GM12878 (cell line): ENCODE measurements around the gene NEAT1. TPM values are rescaled to one million over a fixed set of nuclear protein-coding genes. Genes with fewer than 3 reads are reported as not detected.

Experiments used
- ATAC-seq: fragments of 200-7000 bp; cut with Tn5 transposase; 3 replicates; pipeline ENCODE4 v1.9.1; 2020; ENCODE audit warnings: mild to moderate bottlenecking, moderate library complexity
- BruUV-seq: library from RNA; stranded (reverse); fragments of 400-500 nt; replicated peaks from 2 replicates; lab custom pipeline; 2021; lab: Mats Ljungman, UMichigan
- CTCF ChIA-PET: fragments of 300-600 bp; sonication (Branson Sonifier 250); formaldehyde crosslinking; extraction: SDS; loops from one replicate; lab custom pipeline; 2021; ENCODE audit warnings: inconsistent platforms; lab: Yijun Ruan, JAX
- POLR2A ChIA-PET: fragments of 350-600 bp; formaldehyde crosslinking; extraction: SDS; loops from one replicate; lab custom pipeline; 2021; ENCODE audit warnings: inconsistent platforms; lab: Charles Lee
- RAD21 ChIA-PET: fragments of 300-600 bp; sonication (Branson Sonifier 250); formaldehyde crosslinking; loops from one replicate; lab custom pipeline; 2023; ENCODE audit warnings: antibody characterized with exemption; ENCODE audit not compliant: unreplicated experiment; lab: Charles Lee
- SMC1A ChIA-PET: fragments of 300-600 bp; sonication (Branson Sonifier 250); formaldehyde crosslinking; loops from one replicate; lab custom pipeline; 2023; ENCODE audit not compliant: unreplicated experiment, uncharacterized antibody; lab: Charles Lee
- DNase-seq: peaks from one replicate; pipeline ENCODE4 v3.0.0-alpha.2; 2011; ENCODE audit warnings: low read depth, low spot score
- FAIRE-seq: peaks from 3 replicates; lab custom pipeline; 2011; peaks lifted over from hg19 to GRCh38; lab: Jason Lieb, UNC
- H2AFZ ChIP-seq: 2 replicates; pipeline ENCODE4 v1.6.0; 2011; ENCODE audit warnings: low read depth, low read length, control low read depth; ENCODE audit not compliant: control insufficient read depth
- H3K27ac ChIP-seq: 2 replicates; pipeline ENCODE4 v1.5.1; 2011; ENCODE audit warnings: control low read depth; ENCODE audit not compliant: control insufficient read depth, insufficient read depth
- H3K27me3 ChIP-seq, 2 experiments: replicated peaks in 1 of 2; 2 replicates each; pipeline versions ENCODE4 v1.6.0 to v1.6.1; 2011; ENCODE audit warnings: low read length in 1 of 2; ENCODE audit not compliant: control insufficient read depth in 2 of 2, insufficient read depth in 2 of 2
- H3K36me3 ChIP-seq, 2 experiments: 2 replicates each; pipeline ENCODE4 v1.5.1; 2011; ENCODE audit warnings: low read length in 1 of 2; ENCODE audit not compliant: control insufficient read depth in 2 of 2, insufficient read depth in 2 of 2
- H3K4me1 ChIP-seq: 2 replicates; pipeline ENCODE4 v1.6.1; 2011; ENCODE audit warnings: mild to moderate bottlenecking, low read length, moderate library complexity, mixed read lengths; ENCODE audit not compliant: control insufficient read depth, insufficient read depth
- H3K4me2 ChIP-seq: 2 replicates; pipeline ENCODE4 v1.6.0; 2011; ENCODE audit warnings: control low read depth; ENCODE audit not compliant: control insufficient read depth, insufficient read depth
- H3K4me3 ChIP-seq: fragments of 200-600 bp; sonication (generic); 2 replicates; pipeline ENCODE4 v1.5.1; 2016
- H3K79me2 ChIP-seq: 2 replicates; pipeline ENCODE4 v1.6.0; 2011; ENCODE audit warnings: low read length; ENCODE audit not compliant: control insufficient read depth, insufficient read depth
- H3K9ac ChIP-seq: 2 replicates; pipeline ENCODE4 v1.8.0; 2011; ENCODE audit warnings: low read length, control low read depth, mixed read lengths; ENCODE audit not compliant: control insufficient read depth, insufficient read depth
- H3K9me3 ChIP-seq: replicated peaks from 3 replicates; pipeline ENCODE4 v1.5.1; 2011; ENCODE audit warnings: mild to moderate bottlenecking, low read length; ENCODE audit not compliant: control insufficient read depth, insufficient read depth
- H4K20me1 ChIP-seq: 2 replicates; pipeline ENCODE4 v1.6.0; 2011; ENCODE audit not compliant: control insufficient read depth, insufficient read depth
- ATF3 ChIP-seq: IDR thresholded peaks from 2 replicates; pipeline ENCODE4 v1.6.1; 2011; ENCODE audit warnings: low read depth, mild to moderate bottlenecking, low read length, moderate library complexity, borderline replicate concordance; ENCODE audit errors: extremely low read depth
- BRCA1 ChIP-seq: IDR thresholded peaks from 2 replicates; pipeline ENCODE4 v1.6.1; 2011; ENCODE audit warnings: low read depth, low read length, improper control_type of control experiment
- CBFB ChIP-seq: IDR thresholded peaks from 2 replicates; pipeline ENCODE4 v1.6.1; 2016; ENCODE audit warnings: antibody characterized with exemption, low read depth
- CEBPB ChIP-seq, 2 experiments: fragments of 150-350 bp in 1 of 2; IDR thresholded peaks; 2 replicates each; pipeline ENCODE4 v1.6.1; 2012 to 2014; ENCODE audit warnings: low read depth in 2 of 2, low read length in 2 of 2, borderline replicate concordance in 1 of 2, inconsistent platforms in 1 of 2
- EED ChIP-seq: sonication (generic); IDR thresholded peaks from 2 replicates; pipeline ENCODE4 v1.6.1; 2016; ENCODE audit warnings: antibody characterized with exemption, low read depth
- EGR1 ChIP-seq, 2 experiments: IDR thresholded peaks; 1 replicate in 1 of 2; 2 replicates in 1 of 2; pipeline ENCODE4 v1.6.1; 2011 to 2012; ENCODE audit warnings: low read depth in 2 of 2, low read length in 2 of 2, borderline replicate concordance in 1 of 2, mild to moderate bottlenecking in 1 of 2, moderate library complexity in 1 of 2
- ETV6 ChIP-seq, 2 experiments: fragments of 450-650 bp in 1 of 2; IDR thresholded peaks in 1 of 2; conservative IDR thresholded peaks in 1 of 2; 2 replicates each; pipeline ENCODE4 v1.6.1; 2014; ENCODE audit warnings: antibody characterized with exemption in 1 of 2, borderline replicate concordance in 1 of 2, low read depth in 1 of 2, mild to moderate bottlenecking in 1 of 2, moderate library complexity in 1 of 2
- GABPA ChIP-seq: IDR thresholded peaks from 2 replicates; pipeline ENCODE4 v1.6.1; 2014; ENCODE audit warnings: antibody characterized with exemption, low read depth, mild to moderate bottlenecking, inconsistent platforms
- HDAC2 ChIP-seq: fragments of 200-600 bp; sonication (generic); IDR thresholded peaks from 2 replicates; pipeline ENCODE4 v1.6.1; 2017
- JUNB ChIP-seq: IDR thresholded peaks from 2 replicates; pipeline ENCODE4 v1.6.1; 2016; ENCODE audit warnings: antibody characterized with exemption, mild to moderate bottlenecking
- MEF2A ChIP-seq: IDR thresholded peaks from 2 replicates; pipeline ENCODE4 v1.6.1; 2011; ENCODE audit warnings: low read depth, mild to moderate bottlenecking, low read length, moderate library complexity; ENCODE audit not compliant: insufficient read depth
- MTA3 ChIP-seq: IDR thresholded peaks from 2 replicates; pipeline ENCODE4 v1.6.1; 2012; ENCODE audit warnings: low read length, inconsistent platforms, borderline replicate concordance
- NBN ChIP-seq: fragments of 450-650 bp; IDR thresholded peaks from 2 replicates; pipeline ENCODE4 v1.6.1; 2016
- NFYB ChIP-seq: IDR thresholded peaks from 2 replicates; pipeline ENCODE4 v1.6.1; 2011; ENCODE audit warnings: low read depth, mild to moderate bottlenecking, low read length, improper control_type of control experiment, moderate library complexity; ENCODE audit not compliant: insufficient read depth
- NR2F1 ChIP-seq: fragments of 450-650 bp; conservative IDR thresholded peaks from 2 replicates; pipeline ENCODE4 v1.6.1; 2017; ENCODE audit warnings: mild to moderate bottlenecking
- PAX8 ChIP-seq: fragments of 450-650 bp; IDR thresholded peaks from 2 replicates; pipeline ENCODE4 v1.6.1; 2017; ENCODE audit warnings: mild to moderate bottlenecking, moderate library complexity
- RCOR1 ChIP-seq: conservative IDR thresholded peaks from 2 replicates; pipeline ENCODE4 v1.6.1; 2012; ENCODE audit warnings: low read depth, low read length, improper control_type of control experiment
- SREBF1 ChIP-seq: IDR thresholded peaks from 2 replicates; pipeline ENCODE4 v1.6.1; 2012; ENCODE audit warnings: mild to moderate bottlenecking, low read length
- SREBF2 ChIP-seq: IDR thresholded peaks from 2 replicates; pipeline ENCODE4 v1.6.1; 2012; ENCODE audit warnings: mild to moderate bottlenecking, low read length
- SUPT20H ChIP-seq: IDR thresholded peaks from 2 replicates; pipeline ENCODE4 v1.6.1; 2011; ENCODE audit warnings: low read depth, mild to moderate bottlenecking, low read length, moderate library complexity, borderline replicate concordance; ENCODE audit not compliant: control insufficient read depth
- TARDBP ChIP-seq: IDR thresholded peaks from 2 replicates; pipeline ENCODE4 v1.6.1; 2016; ENCODE audit warnings: borderline replicate concordance
- TBL1XR1 ChIP-seq: IDR thresholded peaks from 2 replicates; pipeline ENCODE4 v1.6.1; 2012; ENCODE audit warnings: low read depth, low read length, improper control_type of control experiment
- USF1 ChIP-seq: IDR thresholded peaks from 2 replicates; pipeline ENCODE4 v1.6.1; 2011; ENCODE audit warnings: borderline replicate concordance, low read depth, mild to moderate bottlenecking, moderate library complexity, mixed read lengths, low read length; ENCODE audit not compliant: insufficient read depth; ENCODE audit errors: extremely low read length
- YY1 ChIP-seq: IDR thresholded peaks from 2 replicates; pipeline ENCODE4 v1.6.1; 2011; ENCODE audit warnings: low read depth, mild to moderate bottlenecking, low read length
- ZSCAN29 ChIP-seq: fragments of 450-650 bp; IDR thresholded peaks from 2 replicates; pipeline ENCODE4 v1.6.1; 2017; ENCODE audit warnings: mild to moderate bottlenecking, moderate library complexity
- WGBS: methylation state at CpG from one replicate; pipeline ENCODE4 v1.1.6; 2016; ENCODE audit warnings: low lambda C conversion rate; ENCODE audit not compliant: insufficient replicate concordance, insufficient coverage; ENCODE audit errors: missing lambda C conversion rate; 5-methylcytosine and 5-hydroxymethylcytosine counted together
- in situ Hi-C: fragments of 300-500 bp; cut with MboI; formaldehyde crosslinking; loops from 9 replicates; pipeline ENCODE4 v1.14.3; 2018; ENCODE audit warnings: mixed read lengths
- intact Hi-C: fragments of 100-400 bp; cut with micrococcal nuclease; formaldehyde crosslinking; loops from one replicate; pipeline ENCODE4 v1.14.2; 2022; ENCODE audit not compliant: unreplicated experiment
- polyA plus RNA-seq, 11 experiments: library from polyadenylated mRNA; depleted of rRNA in 4 of 11; unstranded in 6 of 11; stranded (reverse) in 5 of 11; fragments of >200 nt; fragmentation: Nextera tagmentation in 4 of 11; fragmentation: Illumina TruSeq in 1 of 11; extraction: Ambion mirVana in 4 of 11; extraction: Trizol in 1 of 11; gene quantifications; 1 replicate in 1 of 11; 2 replicates in 10 of 11; pipeline versions ENCODE4 v1.2.1 to v1.2.3, GENCODE V29; 2011 to 2016; ENCODE audit warnings: inconsistent platforms in 2 of 11, missing spikeins in 2 of 11, low read depth in 1 of 11
- total RNA-seq, 4 experiments: library from RNA; depleted of rRNA in 3 of 4; stranded (reverse); fragments of >200 nt in 3 of 4; fragmentation: Illumina TruSeq in 1 of 4; extraction: Trizol in 1 of 4; gene quantifications; 2 replicates each; pipeline versions ENCODE4 v1.2.1 to v1.2.3, GENCODE V29; 2013 to 2021

Gene NEAT1
- total and polyA plus RNA-seq, 10 of the 15 experiments (the other 5 are each of a cell fraction or from before 2014, with no cell fraction given): 13.6 to 328 (median 69.4) TPM

- H3K36me3 ChIP-seq: peaks cover 4 to 14% of the 10 kb centered on the region in 2 experiments; a peak in 3 of 4 replicates
- peak overlapping the region; percentile 99 for H3K9ac ChIP-seq
- H3K27ac ChIP-seq: peak overlapping the region; percentile 100
- ChIA-PET POLR2A (interaction anchor here (0.7 to 13.6 kb wide), 20 partner anchors 9 to 97 kb away, joined by 3 to 323 read pairs (median 8); partner anchors contain the start of genes FRMD8 and MALAT1), RAD21 (interaction anchor here (0.6 to 15.3 kb wide), 31 partner anchors 9 to 154 kb away, joined by 3 to 282 read pairs (median 7); partner anchors contain the start of genes FRMD8, MALAT1, SCYL1 and SLC25A45), CTCF (interaction anchor here (0.8 to 15.3 kb wide), 28 partner anchors 9 to 196 kb away, joined by 3 to 362 read pairs (median 10); partner anchors contain the start of genes FRMD8, MALAT1, SCYL1 and SLC25A45), SMC1A (interaction anchor here (0.6 to 12.7 kb wide), 29 partner anchors 9 to 158 kb away, joined by 3 to 232 read pairs (median 8); partner anchors contain the start of genes FRMD8, MALAT1, POLA2 and SLC25A45)
- intact Hi-C loops (loop anchor here (1.0 to 5.0 kb wide), 6 partner anchors 14 to 156 kb away; partner anchors contain the start of genes FAM89B, SLC25A45 and ZNRD2), in situ Hi-C loops (loop anchor here (5.0 kb wide), 1 partner anchor 91 kb away; no protein-coding TSS in a partner anchor)
- H3K27me3 ChIP-seq: no peaks in the 10 kb centered on the region
- FAIRE-seq (peak; percentile 96), ATAC-seq (peak; percentile 57), DNase-seq (no peak)
- peak overlapping the region; percentile 79 for H3K4me3 ChIP-seq
- H3K9me3 ChIP-seq: no peaks in the 10 kb centered on the region
- H4K20me1 ChIP-seq: no peaks in the 10 kb centered on the region
- WGBS: 2% methylated on average over 18 of the region's 18 CpGs
- peak overlapping the region; percentile 100 for H3K4me2 ChIP-seq
- peaks cover 49% of the 10 kb centered on the region for H3K4me1 ChIP-seq
- BruUV-seq: no TSS peak
- peaks cover 53% of the 10 kb centered on the region for H3K79me2 ChIP-seq
- peak overlapping the region; percentile 79 for H2AFZ ChIP-seq
- TF ChIP-seq TBL1XR1 (peak; percentile 66; the same call in 1 of the 2 replicates), TARDBP (0 out of 2 replicates have a peak, but pooled peaks have one; percentile 30), ZSCAN29 (no peak), NBN (peak; percentile 74), USF1 (no peak), CBFB (no peak; the same call in 1 of the 2 replicates), EED (no peak; the same call in 1 of the 2 replicates), ETV6 (conservative IDR thresholded peaks at IDR 0.05 in 1 of 2, IDR thresholded peaks at IDR 0.05 in 1 of 2; ENCODE audit: borderline replicate concordance in 1 of 2, low read depth in 1 of 2) (no peak), GABPA (no peak), SREBF1 (no peak), NR2F1 (peak; percentile 57; the same call in 1 of the 2 replicates), HDAC2 (no peak), RCOR1 (0 out of 2 replicates have a peak, but pooled peaks have one; percentile 71), BRCA1 (no peak), SREBF2 (no peak; the same call in 1 of the 2 replicates), SUPT20H (no peak), PAX8 (no peak), MTA3 (no peak), CEBPB (IDR thresholded peaks at IDR 0.05; ENCODE audit: borderline replicate concordance in 1 of 2, low read depth in 2 of 2, low read length in 2 of 2) (no peak), EGR1 (IDR thresholded peaks at IDR 0.05; ENCODE audit: borderline replicate concordance in 1 of 2, low read depth in 2 of 2, low read length in 2 of 2) (peak in 1 of 2 experiments; percentile 95; a peak in 2 of 3 replicates), YY1 (peak; percentile 85), NFYB (no peak), MEF2A (0 out of 2 replicates have a peak, but pooled peaks have one; percentile 45), JUNB (no peak), ATF3 (no peak)
Observed at GRCh38 chr11:65416341-65416824, 6.2 kb upstream of the NEAT1 start.
